Measurements from ENCODE around the gene GMPS. TPM values are rescaled to one million over a fixed set of nuclear protein-coding genes. Genes with fewer than 3 reads are reported as not detected.

Gene GMPS
- total RNA-seq, 2 donors from 2014 or later, result 40.9 to 62.9 TPM

- TF ChIP-seq, protein P1, sequence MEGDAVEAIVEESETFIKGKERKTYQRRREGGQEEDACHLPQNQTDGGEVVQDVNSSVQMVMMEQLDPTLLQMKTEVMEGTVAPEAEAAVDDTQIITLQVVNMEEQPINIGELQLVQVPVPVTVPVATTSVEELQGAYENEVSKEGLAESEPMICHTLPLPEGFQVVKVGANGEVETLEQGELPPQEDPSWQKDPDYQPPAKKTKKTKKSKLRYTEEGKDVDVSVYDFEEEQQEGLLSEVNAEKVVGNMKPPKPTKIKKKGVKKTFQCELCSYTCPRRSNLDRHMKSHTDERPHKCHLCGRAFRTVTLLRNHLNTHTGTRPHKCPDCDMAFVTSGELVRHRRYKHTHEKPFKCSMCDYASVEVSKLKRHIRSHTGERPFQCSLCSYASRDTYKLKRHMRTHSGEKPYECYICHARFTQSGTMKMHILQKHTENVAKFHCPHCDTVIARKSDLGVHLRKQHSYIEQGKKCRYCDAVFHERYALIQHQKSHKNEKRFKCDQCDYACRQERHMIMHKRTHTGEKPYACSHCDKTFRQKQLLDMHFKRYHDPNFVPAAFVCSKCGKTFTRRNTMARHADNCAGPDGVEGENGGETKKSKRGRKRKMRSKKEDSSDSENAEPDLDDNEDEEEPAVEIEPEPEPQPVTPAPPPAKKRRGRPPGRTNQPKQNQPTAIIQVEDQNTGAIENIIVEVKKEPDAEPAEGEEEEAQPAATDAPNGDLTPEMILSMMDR (IDR thresholded peaks at IDR 0.05), result no peak
- no peak overlapping the region for H3K27ac ChIP-seq
- H3K27me3 ChIP-seq, result no peaks in the 10 kb centered on the region
- H3K36me3 ChIP-seq, result no peaks in the 10 kb centered on the region
- H3K4me1 ChIP-seq, result peaks cover 2% of the 10 kb centered on the region
- H3K9me3 ChIP-seq, result no peaks in the 10 kb centered on the region
- DNase-seq, result no peak
- intact Hi-C loops (cut with DNase I), result no loop called here
- no peak overlapping the region for H3K9ac ChIP-seq (ENCODE audit: low read depth in 2 of 2, low read length in 2 of 2)
- no peak overlapping the region for H3K4me3 ChIP-seq
Measured at GRCh38 chr3:155889212-155889611, 18.8 kb downstream of the GMPS start.

GRCh38 chr3:155889952-155890351 lies 19.5 kb downstream of the GMPS start:
- H3K9me3 ChIP-seq, result no peaks in the 10 kb centered on the region
- H3K9ac ChIP-seq (ENCODE audit: low read depth in 2 of 2, low read length in 2 of 2), result no peak overlapping the region
- no peaks in the 10 kb centered on the region for H3K36me3 ChIP-seq
- peaks cover 2% of the 10 kb centered on the region for H3K4me1 ChIP-seq
- H3K4me3 ChIP-seq, result no peak overlapping the region
- intact Hi-C loops (cut with DNase I), result no loop called here
- TF ChIP-seq, protein P1 (IDR thresholded peaks at IDR 0.05), result no peak
- no peaks in the 10 kb centered on the region for H3K27me3 ChIP-seq
- no peak for DNase-seq
- H3K27ac ChIP-seq, result no peak overlapping the region

DNA sequence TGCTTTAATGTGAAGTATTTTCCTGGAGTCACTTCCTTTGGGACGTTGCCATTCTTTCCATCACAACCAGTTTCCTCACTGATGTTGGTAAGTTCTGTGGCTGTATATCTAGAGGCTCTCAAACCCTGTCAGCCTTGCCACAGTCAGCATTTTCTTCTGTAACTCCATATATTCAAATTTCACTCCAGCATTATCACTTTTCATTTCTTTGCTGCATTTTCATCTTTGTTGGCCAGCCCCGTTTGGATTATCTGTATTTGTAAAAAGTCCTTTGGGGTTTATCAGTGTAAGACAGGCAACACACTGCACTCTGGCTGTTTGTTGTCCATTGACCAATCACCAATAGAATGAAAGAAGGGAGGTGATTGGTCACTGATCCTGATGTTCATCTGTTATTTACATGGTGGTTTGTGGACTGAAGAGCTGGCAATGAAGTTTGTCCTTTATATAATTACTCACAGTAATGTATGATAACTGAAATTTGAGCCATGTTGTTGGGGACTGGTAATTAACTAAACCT lies 20.3 kb downstream of the GMPS start:
- H3K36me3 ChIP-seq, result no peaks in the 10 kb centered on the region
- H3K4me3 ChIP-seq, result no peak overlapping the region
- H3K27me3 ChIP-seq, result no peaks in the 10 kb centered on the region
- H3K4me1 ChIP-seq, result peaks cover 2% of the 10 kb centered on the region
- TF ChIP-seq, protein P1 (IDR thresholded peaks at IDR 0.05), result no peak
- intact Hi-C loops (cut with DNase I), result no loop called here
- H3K27ac ChIP-seq, result no peak overlapping the region
- H3K9me3 ChIP-seq, result no peaks in the 10 kb centered on the region
- H3K9ac ChIP-seq (ENCODE audit: low read depth in 2 of 2, low read length in 2 of 2), result no peak overlapping the region
- DNase-seq, result no peak

GRCh38 chr3:155891321-155891720 lies 20.9 kb downstream of the GMPS start:
- no peak overlapping the region for H3K27ac ChIP-seq
- no peak for DNase-seq

GRCh38 chr3:155895379-155895900 lies 25.0 kb downstream of the GMPS start:
- H3K4me1 ChIP-seq, result no peaks in the 10 kb centered on the region
- no peak overlapping the region for H3K4me3 ChIP-seq
- no peak for DNase-seq
- intact Hi-C loops (cut with DNase I), result no loop called here
- H3K9me3 ChIP-seq, result no peaks in the 10 kb centered on the region
- no peaks in the 10 kb centered on the region for H3K27me3 ChIP-seq
- H3K27ac ChIP-seq, result no peak overlapping the region
- TF ChIP-seq, protein P1 (IDR thresholded peaks at IDR 0.05), result no peak
- H3K9ac ChIP-seq (ENCODE audit: low read depth in 2 of 2, low read length in 2 of 2), result no peak overlapping the region
- H3K36me3 ChIP-seq, result no peaks in the 10 kb centered on the region

More at GRCh38 chr3:155891321-155891720, 20.9 kb downstream of the GMPS start:
- H3K4me3 ChIP-seq, result no peak overlapping the region
- no peak overlapping the region for H3K9ac ChIP-seq (ENCODE audit: low read depth in 2 of 2, low read length in 2 of 2)
- TF ChIP-seq, protein P1 (IDR thresholded peaks at IDR 0.05), result no peak
- no peaks in the 10 kb centered on the region for H3K36me3 ChIP-seq
- peaks cover 2% of the 10 kb centered on the region for H3K4me1 ChIP-seq
- no peaks in the 10 kb centered on the region for H3K9me3 ChIP-seq
- intact Hi-C loops (cut with DNase I), result no loop called here
- no peaks in the 10 kb centered on the region for H3K27me3 ChIP-seq
